HG03097 (cell line): ENCODE results near the gene MAS1.

Experiments
- ATAC-seq: cut with Tn5 transposase; IDR thresholded peaks from one replicate; pipeline ENCODE4 v1.9.1; 2021; ENCODE audit not compliant: unreplicated experiment, low FRiP score

Gene MAS1

GRCh38 chr6:159878341-159878740, 12.4 kb upstream of the MAS1 start:
- ATAC-seq: no peak

- ATAC-seq: no peak
These were observed 10.9 kb upstream of the MAS1 start for GRCh38 chr6:159879856-159880255.

GRCh38 chr6:159880412-159880975, 10.3 kb upstream of the MAS1 start:
- no peak for ATAC-seq

GRCh38 chr6:159884720-159885119, 6.1 kb upstream of the MAS1 start:
- no peak for ATAC-seq

- ATAC-seq: no peak
These were observed 4.5 kb upstream of the MAS1 start for GRCh38 chr6:159886270-159886669.

GRCh38 chr6:159887146-159887545, 3.6 kb upstream of the MAS1 start:
- no peak for ATAC-seq

GRCh38 chr6:159887761-159888160, 3.0 kb upstream of the MAS1 start:
- ATAC-seq: no peak

- no peak for ATAC-seq
These were observed 587 bp upstream of the MAS1 start for GRCh38 chr6:159890201-159890600.

- no peak for ATAC-seq
These were observed 1.3 kb downstream of the MAS1 start for GRCh38 chr6:159892053-159892452.

- ATAC-seq: no peak
These were observed 2.3 kb downstream of the MAS1 start for GRCh38 chr6:159893064-159893463.

- no peak for ATAC-seq
These were observed 4.2 kb downstream of the MAS1 start for GRCh38 chr6:159894991-159895390.

- ATAC-seq: no peak
These were observed 6.8 kb downstream of the MAS1 start for GRCh38 chr6:159897603-159898002.

- ATAC-seq: no peak
These were observed 7.7 kb downstream of the MAS1 start for GRCh38 chr6:159898519-159898918.

GRCh38 chr6:159899994-159900745, 9.4 kb downstream of the MAS1 start:
- no peak for ATAC-seq

GRCh38 chr6:159902620-159903019, 11.8 kb downstream of the MAS1 start:
- no peak for ATAC-seq

GRCh38 chr6:159904497-159904911, 13.7 kb downstream of the MAS1 start:
- ATAC-seq: no peak

GRCh38 chr6:159906400-159906799, 15.6 kb downstream of the MAS1 start:
- no peak for ATAC-seq

GRCh38 chr6:159908535-159908934, 17.7 kb downstream of the MAS1 start:
- ATAC-seq: no peak

- no peak for ATAC-seq
These were observed 18.2 kb downstream of the MAS1 start for GRCh38 chr6:159908979-159909378.

GRCh38 chr6:159910342-159910741, 19.6 kb downstream of the MAS1 start:
- no peak for ATAC-seq

GRCh38 chr6:159913375-159913774, 22.6 kb downstream of the MAS1 start:
- ATAC-seq: no peak

GRCh38 chr6:159913862-159914564, 23.2 kb downstream of the MAS1 start:
- ATAC-seq: no peak
